ENCODE data around the gene KLF13.

KLF13 gene

GRCh38 chr15:31333820-31334219 is 7.2 kb downstream of the KLF13 start:
- DNase-seq: no peak

- no peak for DNase-seq
Observed at GRCh38 chr15:31335989-31336592, 9.5 kb downstream of the KLF13 start.

GRCh38 chr15:31336593-31337295 is 10.1 kb downstream of the KLF13 start:
- DNase-seq: no peak

DNA sequence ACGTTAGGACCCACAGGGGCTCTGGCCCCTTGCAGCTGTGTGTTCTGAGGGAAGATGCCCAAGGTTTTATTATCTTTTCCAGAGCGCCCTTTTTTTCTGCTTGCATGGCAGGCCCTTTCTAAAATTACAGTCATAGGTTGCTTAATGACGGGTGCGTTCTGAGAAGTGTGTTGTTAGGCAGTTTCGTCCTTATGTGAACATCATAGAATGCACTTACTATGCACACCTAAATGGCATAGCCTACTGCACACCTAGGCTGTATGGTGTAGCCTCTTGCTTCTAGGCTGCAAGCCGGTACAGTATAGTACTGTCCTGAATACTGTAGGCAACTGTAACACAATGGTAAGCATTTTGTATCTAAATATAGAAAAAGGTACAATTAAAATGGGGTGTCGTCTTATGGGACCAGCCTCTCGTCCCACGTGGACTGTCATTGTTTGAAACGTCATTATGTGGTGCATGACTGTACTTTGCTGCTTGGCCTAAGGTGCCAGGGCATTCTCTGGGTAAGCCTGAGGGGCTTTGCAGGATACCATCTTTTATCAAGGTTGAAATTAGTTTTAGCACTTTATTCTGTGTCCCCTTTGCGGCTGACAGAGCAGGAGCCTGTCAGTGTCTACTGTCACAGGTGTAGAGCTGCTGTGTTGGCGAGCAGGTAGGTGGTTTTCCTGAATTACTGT is 10.9 kb downstream of the KLF13 start:
- no peak for DNase-seq

- DNase-seq: no peak
Observed at GRCh38 chr15:31338318-31338878, 11.8 kb downstream of the KLF13 start.

DNA sequence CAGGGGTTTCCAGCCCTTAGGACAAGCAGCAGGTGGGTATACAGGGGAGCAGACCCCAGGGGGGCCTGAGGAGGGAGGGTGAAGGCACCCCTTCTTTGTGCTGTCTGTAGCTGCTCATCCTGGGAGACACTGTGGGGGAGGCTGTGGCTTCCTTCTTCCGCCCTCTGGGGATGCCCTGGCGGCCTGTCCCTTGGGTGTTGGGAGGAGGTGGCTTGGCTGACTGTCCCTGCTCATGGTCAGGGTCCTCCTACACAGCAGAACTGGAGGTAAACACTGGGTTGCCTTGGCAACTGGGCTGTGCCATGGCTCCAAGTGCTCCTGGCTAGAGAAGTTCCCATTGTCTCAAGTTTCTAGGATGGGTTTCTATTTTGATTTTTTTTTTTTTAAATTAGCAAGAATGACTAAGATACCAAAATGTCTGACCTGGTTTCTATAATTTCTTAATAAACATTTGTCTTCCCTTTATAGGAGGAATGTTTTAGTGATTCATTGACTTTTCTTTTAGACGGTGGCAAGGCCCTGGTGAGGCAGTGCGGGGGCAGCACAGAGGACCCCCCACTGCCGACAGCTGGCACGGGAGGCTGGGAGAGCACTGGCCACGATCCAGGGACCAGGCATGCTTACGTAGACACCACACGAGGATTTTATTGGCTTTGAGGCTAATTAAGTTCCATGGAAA is 12.4 kb downstream of the KLF13 start:
- no peak for DNase-seq

- no peak for DNase-seq
Observed at GRCh38 chr15:31339558-31339895, 12.9 kb downstream of the KLF13 start.

DNA sequence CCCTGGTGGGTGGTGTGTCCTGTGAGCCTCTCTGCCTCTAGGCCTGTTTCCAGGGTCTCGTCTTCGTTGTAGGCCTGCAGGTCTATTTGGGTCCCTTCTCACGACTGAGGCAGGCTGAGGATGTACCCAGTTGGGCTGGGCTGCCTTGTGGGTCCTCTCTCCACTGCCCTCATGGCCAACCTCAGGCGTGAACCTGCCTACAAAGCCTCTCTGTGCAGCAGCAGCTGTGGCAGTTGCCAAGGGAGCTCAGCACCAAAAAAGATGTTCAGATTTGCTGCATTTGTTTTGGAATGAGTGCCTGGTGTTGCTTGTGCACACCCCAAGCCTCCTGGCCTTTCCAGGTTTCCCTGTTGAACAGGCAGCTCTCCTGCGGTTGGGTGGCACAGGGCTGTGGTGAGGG is 13.4 kb downstream of the KLF13 start:
- no peak for DNase-seq

DNA sequence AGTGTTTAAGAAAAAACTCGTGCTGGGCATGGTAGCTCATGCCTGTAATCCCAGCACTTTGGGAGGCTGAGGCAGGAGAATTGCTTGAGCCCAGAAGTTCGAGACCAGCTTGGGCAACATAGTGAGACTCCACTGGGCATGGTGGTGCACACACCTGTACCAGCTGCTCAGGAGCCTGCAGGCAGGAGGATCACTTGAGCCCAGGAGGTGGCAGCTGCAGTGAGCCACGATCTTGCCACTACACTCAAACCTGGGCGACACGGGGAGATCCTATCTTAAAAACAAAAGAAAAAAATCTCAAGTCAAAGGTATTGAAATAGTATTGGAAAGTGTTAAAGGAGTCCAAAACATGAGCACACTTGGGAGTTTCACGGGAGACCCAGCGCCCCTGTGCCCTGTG is 14.0 kb downstream of the KLF13 start:
- DNase-seq: no peak

- DNase-seq: no peak
Observed at GRCh38 chr15:31341071-31341470, 14.4 kb downstream of the KLF13 start.

GRCh38 chr15:31341496-31342195 is 15.0 kb downstream of the KLF13 start:
- DNase-seq: no peak

DNA sequence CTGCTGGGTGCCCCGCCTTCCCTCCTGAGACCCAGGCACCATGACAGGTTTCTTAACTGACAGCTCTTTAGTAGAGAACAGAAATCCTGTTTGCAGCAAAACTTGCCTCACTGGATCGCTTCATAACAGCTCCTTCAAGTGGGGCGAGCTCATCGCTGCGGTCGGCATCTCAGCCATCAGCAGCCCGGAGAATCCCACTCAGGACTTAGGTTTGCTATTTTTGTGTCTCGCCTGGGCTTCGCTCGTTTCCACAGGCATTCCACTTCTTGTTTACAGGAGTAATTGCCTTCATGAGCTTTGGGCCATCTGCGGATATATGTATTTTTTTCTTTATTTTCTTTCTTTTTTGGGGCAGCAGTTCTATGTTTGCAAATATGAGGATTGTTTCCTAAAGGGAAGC is 15.7 kb downstream of the KLF13 start:
- no peak for DNase-seq

DNA sequence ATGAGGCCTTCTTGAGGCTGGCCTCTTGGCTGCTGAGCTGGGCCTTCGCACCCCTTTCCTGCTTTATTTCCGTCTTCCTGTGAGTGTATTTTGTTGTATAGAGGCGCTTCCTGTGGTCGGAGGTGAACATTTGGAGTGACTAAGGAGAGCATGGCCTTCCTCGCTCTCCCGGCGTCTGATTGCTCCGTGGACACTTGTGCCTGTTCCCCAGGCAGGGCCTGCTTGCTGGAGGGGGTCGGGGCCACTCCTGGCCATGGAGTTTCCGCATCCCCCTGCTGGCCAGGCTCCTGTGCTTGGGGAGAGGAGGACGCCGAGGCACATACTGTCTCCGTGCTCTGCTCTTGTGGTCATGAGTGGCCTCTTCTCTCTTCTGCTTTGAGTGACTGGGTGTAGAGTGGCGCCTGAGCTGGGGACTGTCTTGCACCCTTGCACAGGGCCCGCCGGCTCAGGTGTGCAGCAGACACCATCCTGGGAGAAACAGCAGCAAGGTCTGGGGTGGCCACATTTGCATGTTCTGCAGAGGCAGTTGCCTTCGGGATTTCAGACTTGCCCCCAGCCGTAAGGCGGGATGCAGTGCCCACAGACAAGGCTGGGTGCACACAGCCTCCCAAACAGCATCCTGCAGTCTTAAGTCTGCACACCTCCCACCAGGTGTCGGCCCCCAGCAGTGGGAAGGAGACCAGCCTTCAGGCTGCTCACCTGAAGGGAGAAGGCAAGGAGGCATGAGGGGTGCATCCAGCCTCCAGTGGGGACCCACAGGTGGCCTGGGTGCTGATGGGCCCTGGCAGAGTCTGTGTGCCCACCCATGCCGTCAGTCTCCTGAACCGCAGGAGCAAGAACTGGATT is 16.4 kb downstream of the KLF13 start:
- DNase-seq: no peak

DNA sequence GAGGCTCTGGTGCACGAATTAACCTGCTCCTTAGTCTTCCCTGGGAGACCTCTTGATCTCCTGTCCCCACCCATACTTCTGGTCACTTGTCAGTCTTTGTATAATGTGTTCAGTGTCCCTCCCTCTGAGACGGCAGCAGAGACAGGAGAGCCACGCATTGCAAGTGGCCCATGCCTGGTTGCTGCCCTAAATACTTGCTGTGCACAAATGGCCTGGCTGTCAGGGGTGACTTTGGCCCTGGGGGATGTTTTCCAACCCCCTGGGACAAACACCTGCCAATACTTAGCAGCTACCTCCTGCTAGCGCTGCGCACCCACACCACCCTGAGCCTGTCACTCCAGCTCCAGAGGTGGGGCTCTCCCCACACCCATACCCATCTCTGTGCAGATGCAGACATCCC is 17.2 kb downstream of the KLF13 start:
- DNase-seq: no peak

GRCh38 chr15:31344266-31344665 is 17.6 kb downstream of the KLF13 start:
- no peak for DNase-seq

- no peak for DNase-seq
Observed at GRCh38 chr15:31344823-31345605, 18.4 kb downstream of the KLF13 start.

DNA sequence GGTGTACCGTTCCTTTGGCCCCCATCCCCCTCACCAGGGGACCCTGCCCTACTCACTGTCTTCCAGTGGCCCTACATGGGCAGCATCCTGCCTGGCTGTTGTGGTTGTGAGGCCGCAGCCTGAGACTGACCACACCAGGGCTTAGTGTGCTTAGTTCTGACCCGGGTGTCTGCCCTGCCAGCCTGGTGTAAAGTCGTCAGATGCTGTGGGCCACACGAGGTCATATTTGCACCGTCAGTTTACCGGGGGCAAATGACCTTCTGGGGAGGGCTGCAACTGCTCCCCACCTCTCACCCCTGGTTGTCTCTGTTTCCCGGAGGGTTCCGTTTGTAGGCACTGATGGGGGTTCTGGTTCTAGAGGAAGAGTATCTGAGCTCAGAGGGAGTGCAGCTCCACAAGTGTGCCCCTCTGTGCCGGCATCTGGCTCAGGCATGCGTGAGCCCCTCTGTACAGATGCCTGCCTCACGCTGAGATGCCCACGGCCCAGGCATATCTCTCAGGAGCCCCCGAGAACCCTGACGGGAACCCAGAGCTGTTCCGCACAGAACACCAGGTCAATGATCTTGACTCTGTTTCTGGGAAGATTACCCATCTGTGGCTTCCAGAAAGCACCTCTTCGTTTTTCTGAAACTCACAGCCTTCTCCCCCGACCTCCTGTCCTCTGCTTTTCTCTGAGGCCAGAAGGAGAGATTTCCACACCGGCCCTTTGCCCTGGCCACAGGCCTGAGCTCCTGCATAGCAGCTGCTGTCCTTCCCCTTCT is 19.2 kb downstream of the KLF13 start:
- DNase-seq: no peak

DNA sequence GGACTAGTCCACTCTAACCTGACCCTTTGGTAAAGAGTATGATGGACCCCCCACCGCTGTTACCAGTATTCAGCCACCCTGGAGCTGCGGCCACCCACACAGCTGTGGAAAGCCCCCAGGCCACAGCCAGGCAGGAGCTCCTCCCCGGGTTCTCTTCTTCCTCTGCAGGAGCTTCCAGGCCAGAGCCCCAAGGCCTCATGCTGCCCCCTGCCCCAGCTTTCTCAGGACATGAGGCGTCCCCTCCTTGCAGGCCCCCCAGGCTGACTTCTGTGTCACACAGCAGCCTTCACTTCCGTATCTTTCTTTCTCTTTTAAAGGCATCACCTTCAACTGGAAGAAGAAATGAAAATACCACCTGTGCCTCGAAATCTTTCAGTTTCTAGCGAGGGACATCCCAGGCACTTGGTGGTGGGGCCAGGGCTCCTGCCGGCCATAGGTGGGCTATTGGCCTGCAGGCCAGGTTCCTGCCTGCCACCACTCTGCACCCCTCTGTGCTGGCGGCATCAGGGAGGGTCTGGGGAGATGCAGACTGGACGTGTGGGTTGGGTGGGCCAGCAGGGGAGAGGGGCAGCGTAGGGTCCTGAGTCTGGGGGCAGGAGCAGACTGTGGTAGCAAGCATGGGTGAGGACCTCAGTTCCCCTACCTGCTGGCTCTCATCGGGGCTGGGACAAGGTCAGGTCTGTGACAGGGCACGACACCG is 19.9 kb downstream of the KLF13 start:
- DNase-seq: no peak

- DNase-seq: no peak
Observed at GRCh38 chr15:31347067-31347975, 20.7 kb downstream of the KLF13 start.

Data from NCI-H510A treated with DMSO at 0.1 percent for 48 hours (cell line).